HepG2 (cell line): ENCODE measurements around the gene CS. TPM values are rescaled to one million over a fixed set of nuclear protein-coding genes. Genes with fewer than 3 reads are reported as not detected.

Experiments
- CHD2 ChIP-seq: IDR thresholded peaks from 2 replicates; pipeline ENCODE4 v1.6.1; 2011; ENCODE audit warnings: low read depth, low read length, improper control_type of control experiment
- GABPB1 ChIP-seq: IDR thresholded peaks from 2 replicates; pipeline ENCODE4 v1.6.1; 2016; ENCODE audit warnings: mild to moderate bottlenecking, missing genetic modification reagents, moderate library complexity, missing compliant biosample characterization
- HNF4A ChIP-seq: sonication (generic); formaldehyde crosslinking; IDR thresholded peaks from 2 replicates; pipeline ENCODE4 v1.4.0; 2020; ENCODE audit warnings: missing genetic modification reagents
- KLF12 ChIP-seq: sonication (generic); formaldehyde crosslinking; IDR thresholded peaks from 2 replicates; pipeline ENCODE4 v1.4.0; 2020; ENCODE audit warnings: missing genetic modification reagents, borderline replicate concordance
- MYC ChIP-seq: sonication (generic); formaldehyde crosslinking; IDR thresholded peaks from 2 replicates; pipeline ENCODE4 v1.9.0; 2021; ENCODE audit warnings: missing genetic modification reagents, borderline replicate concordance
- NFAT5 ChIP-seq: sonication (generic); formaldehyde crosslinking; IDR thresholded peaks from 2 replicates; pipeline ENCODE4 v1.4.0; 2020; ENCODE audit warnings: missing genetic modification reagents
- PHF8 ChIP-seq: sonication (generic); formaldehyde crosslinking; IDR thresholded peaks from 2 replicates; pipeline ENCODE4 v1.5.0; 2020; ENCODE audit warnings: missing genetic modification reagents
- SOX13 ChIP-seq, 3 experiments: fragments of 450-650 bp in 1 of 3; sonication (generic) in 1 of 3; formaldehyde crosslinking in 1 of 3; IDR thresholded peaks in 2 of 3; conservative IDR thresholded peaks in 1 of 3; 2 replicates each; pipeline versions ENCODE4 v1.5.0 to v1.6.1; 2016 to 2020; ENCODE audit warnings: antibody characterized with exemption in 1 of 3, mild to moderate bottlenecking in 1 of 3, missing compliant biosample characterization in 1 of 3, missing genetic modification reagents in 1 of 3, moderate library complexity in 1 of 3
- SP4 ChIP-seq: sonication (generic); formaldehyde crosslinking; IDR thresholded peaks from 2 replicates; pipeline ENCODE4 v1.8.1; 2023; ENCODE audit warnings: mild to moderate bottlenecking, missing genetic modification reagents
- SPEN ChIP-seq: sonication (generic); formaldehyde crosslinking; IDR thresholded peaks from 2 replicates; pipeline ENCODE4 v1.5.1; 2020; ENCODE audit warnings: low read depth, mild to moderate bottlenecking, missing genetic modification reagents
- SRY ChIP-seq: sonication (generic); formaldehyde crosslinking; IDR thresholded peaks from 2 replicates; pipeline ENCODE4 v1.8.0; 2022; ENCODE audit warnings: mild to moderate bottlenecking, missing genetic modification reagents
- TFDP2 ChIP-seq: sonication (generic); formaldehyde crosslinking; IDR thresholded peaks from 2 replicates; pipeline ENCODE4 v1.4.0; 2020; ENCODE audit warnings: missing genetic modification reagents
- ZBTB25 ChIP-seq: IDR thresholded peaks from 2 replicates; pipeline ENCODE4 v1.6.1; 2018; ENCODE audit warnings: missing genetic modification reagents
- ZBTB26 ChIP-seq: IDR thresholded peaks from 2 replicates; pipeline ENCODE4 v1.6.1; 2016; ENCODE audit warnings: missing compliant biosample characterization, missing genetic modification reagents, borderline replicate concordance
- ZNF275 ChIP-seq: sonication (generic); formaldehyde crosslinking; IDR thresholded peaks from 2 replicates; pipeline ENCODE4 v1.8.0; 2022; ENCODE audit warnings: missing genetic modification reagents, mild to moderate bottlenecking, inconsistent platforms, borderline replicate concordance
- ZNF607 ChIP-seq: sonication (generic); formaldehyde crosslinking; IDR thresholded peaks from 2 replicates; pipeline ENCODE4 v1.5.1; 2020; ENCODE audit warnings: missing genetic modification reagents, mild to moderate bottlenecking, borderline replicate concordance
- ZNF670 ChIP-seq: sonication (generic); formaldehyde crosslinking; IDR thresholded peaks from 2 replicates; pipeline ENCODE4 v1.8.0; 2022; ENCODE audit warnings: mild to moderate bottlenecking, missing genetic modification reagents, borderline replicate concordance
- polyA plus RNA-seq, 8 experiments: library from polyadenylated mRNA; depleted of rRNA in 3 of 8; stranded (reverse) in 7 of 8; unstranded in 1 of 8; fragments of >200 nt; fragmentation: Illumina TruSeq in 4 of 8; extraction: Trizol in 4 of 8; gene quantifications; 2 replicates each; pipeline versions ENCODE4 v1.2.1 to v1.2.3, GENCODE V29; 2011 to 2016; ENCODE audit warnings: low read depth in 4 of 8, missing spikeins in 1 of 8, mixed read lengths in 1 of 8; ENCODE audit not compliant: insufficient read depth in 1 of 8
- total RNA-seq, 5 experiments: library from RNA; depleted of rRNA; stranded (reverse); fragments of >200 nt; fragmentation: Illumina TruSeq; extraction: Trizol; gene quantifications; 2 replicates each; pipeline ENCODE4 v1.2.3, GENCODE V29; 2016; ENCODE audit warnings: low read depth in 1 of 5

CS gene
- total and polyA plus RNA-seq, 2 of the 13 experiments (the other 11 are each of a cell fraction or from before 2014, with no cell fraction given): 173 to 175 TPM

- TF ChIP-seq MYC (0 out of 2 replicates have a peak, but pooled peaks have one; percentile 17), SPEN (CRISPR knock-in tag) (peak; percentile 91), KLF12 (CRISPR knock-in tag) (peak; percentile 65; the same call in 1 of the 2 replicates), ZBTB26 (CRISPR knock-in tag) (no peak), ZBTB25 (no peak), SP4 (CRISPR knock-in tag) (peak; percentile 78; the same call in 1 of the 2 replicates), ZNF607 (CRISPR knock-in tag) (0 out of 2 replicates have a peak, but pooled peaks have one; percentile 19), HNF4A (CRISPR knock-in tag) (no peak), SOX13 (IDR thresholded peaks at IDR 0.05) (peak; percentile 14; the same call in 1 of the 2 replicates), SOX13 (CRISPR knock-in tag; conservative IDR thresholded peaks at IDR 0.05 in 1 of 2, IDR thresholded peaks at IDR 0.05 in 1 of 2) (no peak), ZNF275 (0 out of 2 replicates have a peak, but pooled peaks have one; percentile 48), SRY (CRISPR knock-in tag) (peak; percentile 88; the same call in 1 of the 2 replicates), ZNF670 (CRISPR knock-in tag) (no peak), CHD2 (no peak), NFAT5 (0 out of 2 replicates have a peak, but pooled peaks have one; percentile 20), GABPB1 (CRISPR knock-in tag) (peak; percentile 63; the same call in 1 of the 2 replicates), TFDP2 (CRISPR knock-in tag) (0 out of 2 replicates have a peak, but pooled peaks have one; percentile 13), PHF8 (CRISPR knock-in tag) (peak; percentile 98)
Measured at GRCh38 chr12:56258068-56258819, 41.9 kb downstream of the CS start, which contains the start of gene ANKRD52 (continued).
